Prostate gland (tissue), 2 donors: ENCODE data around the gene ACTMAP. TPM values are rescaled to one million over a fixed set of nuclear protein-coding genes. Genes with fewer than 3 reads are reported as not detected.

Experiments
- DNase-seq: peaks from one replicate; pipeline ENCODE4 v3.0.0-alpha.2; 2019; ENCODE audit warnings: low spot score
- H3K27ac ChIP-seq, 2 donors: fragments of 200-600 bp; sonication (generic); 2 replicates each; pipeline ENCODE4 v1.5.1; 2017 to 2019
- H3K27me3 ChIP-seq: fragments of 200-600 bp; sonication (generic); replicated peaks from 2 replicates; pipeline ENCODE4 v1.5.1; 2019; ENCODE audit not compliant: insufficient read depth
- H3K36me3 ChIP-seq, 2 donors: fragments of 200-600 bp; sonication (generic); 1 replicate in 1 of 2; 2 replicates in 1 of 2; pipeline versions ENCODE4 v1.5.1 to v1.8.1; 2017 to 2019
- H3K4me1 ChIP-seq: fragments of 200-600 bp; sonication (generic); replicated peaks from 2 replicates; pipeline ENCODE4 v1.5.1; 2019
- H3K4me3 ChIP-seq, 2 donors: fragments of 200-600 bp; sonication (generic); 2 replicates each; pipeline ENCODE4 v1.5.1; 2017 to 2019
- H3K9me3 ChIP-seq: fragments of 200-600 bp; sonication (generic); 2 replicates; pipeline ENCODE4 v1.5.1; 2017
- POLR2A ChIP-seq: fragments of 450-650 bp; IDR thresholded peaks from one replicate; pipeline ENCODE4 v1.6.1; 2016; ENCODE audit warnings: antibody characterized with exemption, mild to moderate bottlenecking
- POLR2AphosphoS5 ChIP-seq: sonication (generic); formaldehyde crosslinking; IDR thresholded peaks from one replicate; pipeline ENCODE4 v1.6.1; 2017; ENCODE audit warnings: antibody characterized with exemption
- WGBS: methylation state at CpG from one replicate; pipeline ENCODE4 v1.1.5; 2018; 5-methylcytosine and 5-hydroxymethylcytosine counted together
- intact Hi-C: fragments of 100-400 bp; cut with DNase I; formaldehyde crosslinking; loops from one replicate; pipeline ENCODE4 v1.14.2; 2022
- small RNA-seq, 2 donors: library from RNA; depleted of rRNA; stranded (forward); fragments of <200 nt; gene quantifications; one replicate each; pipeline ENCODE3, GENCODE V24; 2016
- total RNA-seq, 2 donors: library from RNA; depleted of rRNA; stranded (reverse); fragments of >200 nt; gene quantifications; one replicate each; pipeline ENCODE4 v1.1.0, GENCODE V29; 2016
- TF ChIP-seq, protein P1 (sequence below), 4 experiments: fragments of 200-600 bp in 2 of 4; fragments of 450-650 bp in 2 of 4; sonication (generic) in 2 of 4; IDR thresholded peaks; 1 replicate in 3 of 4; 2 replicates in 1 of 4; pipeline ENCODE4 v1.5.1; 2016 to 2019; ENCODE audit warnings: antibody characterized with exemption in 4 of 4, mild to moderate bottlenecking in 2 of 4, moderate library complexity in 2 of 4

The ACTMAP gene
- total RNA-seq, 2 donors from 2014 or later: 4.4 to 25.2 TPM

GRCh38 chr19:40692212-40692551 lies 58.1 kb downstream of the ACTMAP start:
- no peak for TF ChIP-seq POLR2A
- TF ChIP-seq, protein P1, sequence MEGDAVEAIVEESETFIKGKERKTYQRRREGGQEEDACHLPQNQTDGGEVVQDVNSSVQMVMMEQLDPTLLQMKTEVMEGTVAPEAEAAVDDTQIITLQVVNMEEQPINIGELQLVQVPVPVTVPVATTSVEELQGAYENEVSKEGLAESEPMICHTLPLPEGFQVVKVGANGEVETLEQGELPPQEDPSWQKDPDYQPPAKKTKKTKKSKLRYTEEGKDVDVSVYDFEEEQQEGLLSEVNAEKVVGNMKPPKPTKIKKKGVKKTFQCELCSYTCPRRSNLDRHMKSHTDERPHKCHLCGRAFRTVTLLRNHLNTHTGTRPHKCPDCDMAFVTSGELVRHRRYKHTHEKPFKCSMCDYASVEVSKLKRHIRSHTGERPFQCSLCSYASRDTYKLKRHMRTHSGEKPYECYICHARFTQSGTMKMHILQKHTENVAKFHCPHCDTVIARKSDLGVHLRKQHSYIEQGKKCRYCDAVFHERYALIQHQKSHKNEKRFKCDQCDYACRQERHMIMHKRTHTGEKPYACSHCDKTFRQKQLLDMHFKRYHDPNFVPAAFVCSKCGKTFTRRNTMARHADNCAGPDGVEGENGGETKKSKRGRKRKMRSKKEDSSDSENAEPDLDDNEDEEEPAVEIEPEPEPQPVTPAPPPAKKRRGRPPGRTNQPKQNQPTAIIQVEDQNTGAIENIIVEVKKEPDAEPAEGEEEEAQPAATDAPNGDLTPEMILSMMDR (IDR thresholded peaks at IDR 0.05): no peak
- no peak for TF ChIP-seq POLR2AphosphoS5
- Histone ChIP-seq H3K9me3 (no peaks in the 10 kb centered on the region), H3K4me1 (peaks cover 16% of the 10 kb centered on the region), H3K4me3 (no peak overlapping the region), H3K27ac (peak overlapping the region in 1 of 2 donors; percentile 83), H3K27me3 (no peaks in the 10 kb centered on the region), H3K36me3 (no peaks in the 10 kb centered on the region)
- intact Hi-C loops: no loop called here
- 77% methylated on average over 11 of the region's 14 CpGs for WGBS
- no peak for DNase-seq

DNA sequence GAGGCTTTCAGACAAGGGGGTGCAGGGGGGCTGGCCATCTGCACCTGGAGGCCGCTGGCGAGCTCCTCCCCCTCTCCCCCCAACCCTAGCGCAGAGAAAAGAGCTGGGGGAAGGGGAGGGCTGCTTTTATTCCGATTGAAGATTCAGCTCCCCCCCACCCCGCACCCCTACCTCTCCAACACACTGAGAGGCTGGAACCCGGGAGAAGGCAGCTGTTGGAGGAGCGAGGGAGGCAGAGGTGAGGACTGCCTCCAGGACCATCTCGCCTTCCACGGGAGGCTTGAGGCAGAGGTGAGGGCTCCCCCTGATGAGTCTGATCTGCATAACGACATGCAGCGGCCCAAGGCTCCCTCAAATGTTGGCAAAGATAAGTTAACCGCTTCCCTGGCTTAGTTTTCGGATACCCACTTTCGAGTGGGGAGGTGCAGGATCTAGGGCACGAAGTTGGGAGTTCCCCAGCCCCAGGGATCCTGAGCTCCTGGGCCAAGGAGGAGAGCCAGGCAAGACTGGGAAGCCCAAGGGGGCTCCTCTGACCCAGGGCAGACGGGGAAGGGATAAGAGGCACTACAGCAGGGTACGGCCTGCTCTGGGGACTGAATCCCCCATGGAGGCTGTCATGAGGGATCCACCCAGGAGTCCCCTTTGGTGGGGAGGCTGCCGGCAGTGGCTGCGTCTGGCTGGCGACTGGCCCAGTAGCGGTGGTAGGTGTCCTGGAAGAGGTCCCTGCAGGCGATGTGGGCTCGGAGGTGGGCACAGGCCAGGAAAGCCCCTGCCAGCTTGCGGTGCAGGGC lies 58.7 kb downstream of the ACTMAP start:
- intact Hi-C loops: loop anchor here (2.0 kb wide), 1 partner anchor 59 kb away; the partner anchor contains the start of genes ACTMAP and SNRPA

More for the DNA sequence above, 58.7 kb downstream of the ACTMAP start:
- DNase-seq: no peak
- WGBS: 50% methylated on average over 23 of the region's 24 CpGs
- Histone ChIP-seq H3K27ac (peak overlapping the region; percentile 74 to 83), H3K27me3 (no peaks in the 10 kb centered on the region), H3K4me3 (peak overlapping the region in 1 of 2 donors; percentile 84), H3K9me3 (no peaks in the 10 kb centered on the region), H3K36me3 (no peaks in the 10 kb centered on the region), H3K4me1 (peaks cover 16% of the 10 kb centered on the region)
- TF ChIP-seq POLR2AphosphoS5: no peak
- no peak for TF ChIP-seq POLR2A
- TF ChIP-seq, protein P1 (IDR thresholded peaks at IDR 0.05): no peak

Small RNA genes within 50 kb of the gene (small RNA-seq; reads per million reads assigned to genes)
- 0 reads per million in 2 donors for gene RNU6-195P

Other genes starting within 250 kb of the ACTMAP start
- gene SHKBP1, start 173.6 kb downstream of the ACTMAP start, total RNA-seq: 10 to 100 TPM; 54.6 to 91.6 TPM
- 100 to 1,000 TPM; 160 to 500 TPM for gene LTBP4, start 149.1 kb downstream of the ACTMAP start, total RNA-seq
- gene NUMBL, start 59.8 kb downstream of the ACTMAP start, total RNA-seq: 100 to 1,000 TPM in 1 of 2 donors, 10 to 100 TPM in 1; 24.3 to 102 TPM
- 10 to 100 TPM; 61.2 to 64.4 TPM for gene COQ8B, start 33.6 kb downstream of the ACTMAP start, total RNA-seq
- 10 to 100 TPM; 40.8 to 44.5 TPM for gene ITPKC, start 33.4 kb downstream of the ACTMAP start, total RNA-seq
- gene SNRPA, start 726 bp upstream of the ACTMAP start, total RNA-seq: 10 to 100 TPM; 70.3 to 92.2 TPM
- 1 to 10 TPM; 2.7 to 5.0 TPM for gene MIA, start 25.0 kb upstream of the ACTMAP start, total RNA-seq
- gene RAB4B, start 27.8 kb upstream of the ACTMAP start, total RNA-seq: 10 to 100 TPM; 44.8 to 51.7 TPM
- 100 to 1,000 TPM in 1 of 2 donors, 10 to 100 TPM in 1; 62.6 to 213 TPM for gene EGLN2, start 48.7 kb upstream of the ACTMAP start, total RNA-seq
- gene CYP2A6, start 100.0 kb upstream of the ACTMAP start, total RNA-seq: 1 to 10 TPM in 1 of 2 donors, not detected in 1; 1.1 TPM
- not detected for gene CYP2A7, start 131.8 kb upstream of the ACTMAP start, total RNA-seq
- gene CYP2B6, start 240.8 kb upstream of the ACTMAP start, total RNA-seq: not detected